OCI-LY7 (cell line): ENCODE data around the gene PPM1L. TPM values are rescaled to one million over a fixed set of nuclear protein-coding genes. Genes with fewer than 3 reads are reported as not detected.
A peak's percentile ranks its signal among the peaks of the same experiment; 100 is the strongest.

Experiments
- BruUV-seq: library from RNA; stranded (reverse); fragments of 400-500 nt; replicated peaks from 2 replicates; lab custom pipeline; 2021; lab: Mats Ljungman, UMichigan
- CTCF ChIA-PET: fragments of 300-600 bp; sonication (Branson Sonifier 250); formaldehyde crosslinking; loops from one replicate; lab custom pipeline; 2022; ENCODE audit warnings: antibody characterized with exemption; ENCODE audit not compliant: unreplicated experiment; lab: Charles Lee
- POLR2A ChIA-PET: fragments of 300-600 bp; sonication (Branson Sonifier 250); formaldehyde crosslinking; loops from one replicate; lab custom pipeline; 2022; ENCODE audit warnings: antibody characterized with exemption; lab: Charles Lee
- DNase-seq: peaks from one replicate; pipeline ENCODE4 v3.0.0-alpha.2; 2015; ENCODE audit warnings: low spot score
- H2AFZ ChIP-seq: fragments of 200-600 bp; sonication (generic), shearing (Covaris generic); 2 replicates; pipeline ENCODE4 v1.6.1; 2014; ENCODE audit warnings: mild to moderate bottlenecking, antibody characterized with exemption, low read length, moderate library complexity
- H3K27ac ChIP-seq: fragments of 200-600 bp; sonication (generic); 2 replicates; pipeline ENCODE4 v1.5.1; 2014; ENCODE audit warnings: mixed run types, low read depth, mild to moderate bottlenecking, moderate library complexity, low read length, inconsistent platforms; ENCODE audit not compliant: poor library complexity, severe bottlenecking
- H3K36me3 ChIP-seq: fragments of 200-600 bp; sonication (generic); 2 replicates; pipeline ENCODE4 v1.6.1; 2014; ENCODE audit warnings: mild to moderate bottlenecking, antibody characterized with exemption, low read length, moderate library complexity, mixed read lengths; ENCODE audit not compliant: insufficient read depth
- H3K4me1 ChIP-seq: fragments of 200-600 bp; sonication (generic); 2 replicates; pipeline ENCODE4 v1.5.1; 2014; ENCODE audit warnings: mild to moderate bottlenecking, low read length; ENCODE audit not compliant: insufficient read depth, poor library complexity, severe bottlenecking
- H3K4me2 ChIP-seq: fragments of 200-600 bp; sonication (generic); 2 replicates; pipeline ENCODE4 v1.6.1; 2014; ENCODE audit warnings: mild to moderate bottlenecking, low read length
- H3K4me3 ChIP-seq: fragments of 200-600 bp; sonication (generic); 2 replicates; pipeline ENCODE4 v1.5.1; 2014; ENCODE audit warnings: mild to moderate bottlenecking, low read depth, low read length; ENCODE audit not compliant: poor library complexity, severe bottlenecking
- H3K79me2 ChIP-seq: fragments of 200-600 bp; sonication (generic); 2 replicates; pipeline ENCODE4 v1.6.1; 2016; ENCODE audit warnings: low read depth, mild to moderate bottlenecking, low read length, moderate library complexity, mixed read lengths; ENCODE audit not compliant: insufficient read depth
- H3K9me2 ChIP-seq: fragments of 200-600 bp; sonication (generic); 2 replicates; pipeline ENCODE4 v1.6.1; 2016; ENCODE audit warnings: mild to moderate bottlenecking, low read length, mixed read lengths; ENCODE audit not compliant: insufficient read depth
- H3K9me3 ChIP-seq: fragments of 200-600 bp; sonication (generic); 2 replicates; pipeline ENCODE4 v1.6.1; 2014; ENCODE audit warnings: mild to moderate bottlenecking, mixed run types, low read length, mixed read lengths
- H4K20me1 ChIP-seq: fragments of 200-600 bp; sonication (generic); 2 replicates; pipeline ENCODE4 v1.6.1; 2014; ENCODE audit warnings: mild to moderate bottlenecking, antibody characterized with exemption, low read length, moderate library complexity, mixed read lengths; ENCODE audit not compliant: insufficient read depth
- EZH2phosphoT487 ChIP-seq: fragments of 200-600 bp; sonication (generic); IDR thresholded peaks from 2 replicates; pipeline ENCODE4 v1.6.1; 2018; ENCODE audit warnings: low read depth, borderline replicate concordance, mild to moderate bottlenecking, mixed run types, antibody characterized with exemption, low read length, moderate library complexity, mixed read lengths
- intact Hi-C: fragments of 100-400 bp; cut with micrococcal nuclease; formaldehyde crosslinking; loops from one replicate; pipeline ENCODE4 v1.10.0; 2022; ENCODE audit not compliant: unreplicated experiment
- total RNA-seq, 2 experiments: library from RNA; depleted of rRNA in 1 of 2; stranded (reverse); fragments of >200 nt in 1 of 2; shearing (Covaris generic) in 1 of 2; gene quantifications; 2 replicates each; pipeline ENCODE4 v1.2.3, GENCODE V29; 2014 to 2022
- TF ChIP-seq, protein P1 (sequence below): fragments of 200-600 bp; sonication (generic); conservative IDR thresholded peaks from 2 replicates; pipeline ENCODE4 v1.5.1; 2014; ENCODE audit warnings: mild to moderate bottlenecking, antibody characterized with exemption, low read length, moderate library complexity, mixed read lengths

The PPM1L gene
- total RNA-seq, 2 experiments from 2014 or later, result 10.3 to 14.7 TPM

DNA sequence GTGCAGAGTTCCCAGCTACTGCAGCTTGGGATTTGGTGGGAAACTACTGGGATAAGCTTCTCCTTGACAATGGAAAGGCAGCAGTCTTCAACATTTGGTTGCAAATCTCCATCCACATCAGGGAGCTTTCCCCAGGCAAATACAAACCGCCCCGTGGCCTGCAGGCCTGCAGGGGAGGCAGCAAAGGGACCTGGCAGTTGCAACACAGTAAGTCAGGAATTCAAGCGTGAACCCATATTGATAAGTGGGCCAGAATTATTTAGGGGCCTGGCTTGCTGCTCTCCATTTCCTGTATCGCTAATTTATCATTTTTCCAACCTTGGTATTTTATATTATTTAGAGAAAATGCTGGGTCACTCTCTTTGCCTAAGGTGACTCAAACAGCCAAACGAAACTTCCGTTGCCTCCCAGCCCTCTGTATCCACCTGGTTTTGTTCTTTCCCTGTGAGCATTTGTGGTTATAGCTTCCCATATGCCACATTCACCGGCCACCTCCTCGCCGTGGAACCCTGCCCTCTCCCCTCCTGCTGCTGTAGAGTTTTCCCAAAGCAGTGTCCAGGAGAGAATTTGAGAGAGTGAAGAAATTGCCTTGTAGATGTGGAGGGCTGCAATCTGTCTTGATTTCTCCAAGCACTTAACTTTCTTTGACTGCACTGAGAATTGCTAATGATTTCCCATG lies 314.4 kb downstream of the PPM1L start:
- TF ChIP-seq, protein P1, sequence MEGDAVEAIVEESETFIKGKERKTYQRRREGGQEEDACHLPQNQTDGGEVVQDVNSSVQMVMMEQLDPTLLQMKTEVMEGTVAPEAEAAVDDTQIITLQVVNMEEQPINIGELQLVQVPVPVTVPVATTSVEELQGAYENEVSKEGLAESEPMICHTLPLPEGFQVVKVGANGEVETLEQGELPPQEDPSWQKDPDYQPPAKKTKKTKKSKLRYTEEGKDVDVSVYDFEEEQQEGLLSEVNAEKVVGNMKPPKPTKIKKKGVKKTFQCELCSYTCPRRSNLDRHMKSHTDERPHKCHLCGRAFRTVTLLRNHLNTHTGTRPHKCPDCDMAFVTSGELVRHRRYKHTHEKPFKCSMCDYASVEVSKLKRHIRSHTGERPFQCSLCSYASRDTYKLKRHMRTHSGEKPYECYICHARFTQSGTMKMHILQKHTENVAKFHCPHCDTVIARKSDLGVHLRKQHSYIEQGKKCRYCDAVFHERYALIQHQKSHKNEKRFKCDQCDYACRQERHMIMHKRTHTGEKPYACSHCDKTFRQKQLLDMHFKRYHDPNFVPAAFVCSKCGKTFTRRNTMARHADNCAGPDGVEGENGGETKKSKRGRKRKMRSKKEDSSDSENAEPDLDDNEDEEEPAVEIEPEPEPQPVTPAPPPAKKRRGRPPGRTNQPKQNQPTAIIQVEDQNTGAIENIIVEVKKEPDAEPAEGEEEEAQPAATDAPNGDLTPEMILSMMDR, result no peak
- no peak for TF ChIP-seq EZH2phosphoT487
- H3K36me3 ChIP-seq, result no peaks in the 10 kb centered on the region; the same call in 1 of the 2 replicates
- no peaks in the 10 kb centered on the region for H3K79me2 ChIP-seq
- H3K27ac ChIP-seq, result peak overlapping the region; percentile 93
- peak overlapping the region; percentile 32; the same call in 1 of the 2 replicates for H2AFZ ChIP-seq
- no peaks in the 10 kb centered on the region for H3K9me3 ChIP-seq
- no peak for DNase-seq
- H3K9me2 ChIP-seq, result no peaks in the 10 kb centered on the region
- no peaks in the 10 kb centered on the region for H4K20me1 ChIP-seq
- no TSS peak for BruUV-seq
- H3K4me2 ChIP-seq, result peak overlapping the region; percentile 79
- ChIA-PET CTCF (interaction anchor here (0.9 to 1.0 kb wide), 2 partner anchors 12 to 55 kb away, joined by 3 read pairs; no protein-coding TSS in a partner anchor), POLR2A (interaction anchor here (0.5 to 1.9 kb wide), 16 partner anchors 8 to 1219 kb away, joined by 3 to 10 read pairs (median 3); partner anchors contain the start of gene NMD3)
- H3K4me3 ChIP-seq, result peak overlapping the region; percentile 2
- peaks cover 63% of the 10 kb centered on the region for H3K4me1 ChIP-seq
- intact Hi-C loops, result loop anchor here (10.0 kb wide), 1 partner anchor 506 kb away; the partner anchor contains the start of gene KPNA4

DNA sequence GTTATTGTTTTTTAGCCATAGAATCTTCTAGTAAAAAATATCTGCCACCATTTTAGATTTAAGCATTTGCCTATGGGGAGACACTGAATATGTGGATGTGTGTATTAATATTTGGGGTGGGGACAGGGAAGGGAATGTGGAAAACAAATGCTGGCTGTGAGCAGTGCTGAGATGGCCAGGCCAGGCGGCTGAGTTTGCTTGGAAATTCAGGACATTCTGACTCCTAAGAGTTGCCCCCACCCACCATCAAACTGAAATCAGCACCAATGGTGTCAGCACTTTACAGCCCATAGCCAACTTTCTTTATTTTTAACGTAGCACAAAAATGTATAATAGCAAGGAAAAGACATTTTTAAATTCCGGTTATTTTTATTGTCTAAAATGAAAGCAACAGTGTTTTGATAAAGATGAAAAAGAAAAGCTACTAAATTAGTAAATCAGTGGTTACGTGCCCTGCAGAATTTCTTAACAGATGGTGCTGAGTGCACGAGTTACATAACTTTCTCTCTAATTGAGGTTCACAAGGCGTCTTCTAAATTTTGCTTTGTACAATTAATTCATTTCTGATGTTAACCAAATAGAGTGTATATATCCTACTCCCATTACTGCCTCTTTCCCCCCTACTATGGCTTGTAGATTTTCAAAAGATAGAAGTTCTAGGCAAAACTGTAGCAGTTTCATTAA lies 315.1 kb downstream of the PPM1L start:
- intact Hi-C loops, result loop anchor here (10.0 kb wide), 1 partner anchor 506 kb away; the partner anchor contains the start of gene KPNA4
- CTCF ChIA-PET, result no interaction called here
- no peaks in the 10 kb centered on the region for H3K36me3 ChIP-seq

More for the DNA sequence above, 315.1 kb downstream of the PPM1L start:
- DNase-seq, result no peak
- Histone ChIP-seq H4K20me1 (no peaks in the 10 kb centered on the region), H3K4me3 (no peak overlapping the region), H2AFZ (peak overlapping the region; percentile 32; the same call in 1 of the 2 replicates), H3K4me1 (peaks cover 57% of the 10 kb centered on the region), H3K9me2 (no peaks in the 10 kb centered on the region), H3K9me3 (no peaks in the 10 kb centered on the region), H3K27ac (peak overlapping the region; percentile 93), H3K79me2 (no peaks in the 10 kb centered on the region), H3K4me2 (peak overlapping the region; percentile 79)
- POLR2A ChIA-PET, result interaction anchor here (0.5 to 1.8 kb wide), 10 partner anchors 10 to 1218 kb away, joined by 3 to 10 read pairs (median 3); partner anchors contain the start of gene NMD3
- no peak for TF ChIP-seq EZH2phosphoT487
- TF ChIP-seq, protein P1, result no peak
- no TSS peak for BruUV-seq
